ENCODE results near the gene MRPS2.

Gene MRPS2

DNA sequence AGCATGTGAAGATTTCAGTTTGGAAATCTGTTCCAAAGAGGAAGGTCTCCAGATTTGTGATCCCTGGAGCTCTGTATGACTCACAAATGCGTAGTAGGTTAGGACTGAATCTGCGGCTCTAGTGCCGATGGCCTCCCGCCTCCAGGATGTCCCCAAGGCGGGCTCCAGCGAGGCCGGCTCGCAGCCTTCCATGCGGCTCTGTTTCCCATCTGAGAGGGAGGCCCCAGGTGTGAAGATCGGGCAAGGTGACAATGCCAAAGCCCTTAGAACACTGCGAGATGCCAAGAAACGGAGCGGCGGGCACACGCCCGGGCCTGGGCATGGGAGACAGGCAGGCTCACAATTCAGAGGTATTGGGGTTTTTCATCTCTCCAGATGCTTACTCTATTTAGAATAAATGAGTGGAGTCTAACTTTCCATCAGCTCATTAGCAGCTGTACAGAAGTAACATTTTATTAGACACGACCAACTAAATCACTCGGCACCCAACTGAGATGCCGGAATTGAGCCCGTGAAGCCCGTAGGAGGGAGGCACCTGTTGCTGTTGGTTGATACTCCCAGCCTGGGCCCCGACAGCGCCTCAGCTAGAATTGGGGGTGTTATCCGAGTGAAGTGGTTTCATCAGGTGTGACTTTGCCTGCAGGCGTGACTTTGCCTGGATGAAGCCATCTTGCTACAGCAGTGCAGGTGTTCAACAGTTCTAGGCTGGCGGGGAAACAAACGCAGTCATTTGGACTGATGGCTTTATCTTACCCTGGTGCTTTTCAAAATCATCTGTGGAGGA is 7.4 kb upstream of the MRPS2 start:
- H3K27ac ChIP-seq (ENCODE audit: low read depth, low read length, poor library complexity, severe bottlenecking) = no peak overlapping the region
- no peaks in the 10 kb centered on the region for H3K9me3 ChIP-seq (ENCODE audit: low read length)
- H4K20me1 ChIP-seq (ENCODE audit: insufficient read depth, low read length) = no peaks in the 10 kb centered on the region
- no peak overlapping the region for H3K9ac ChIP-seq (ENCODE audit: low read length)
- H3K79me2 ChIP-seq (ENCODE audit: insufficient read depth, low read length) = no peaks in the 10 kb centered on the region
- H3K9me2 ChIP-seq (ENCODE audit: low read depth, low read length) = no peaks in the 10 kb centered on the region
- H3K36me3 ChIP-seq (ENCODE audit: insufficient read depth, low read length) = no peaks in the 10 kb centered on the region
- H3K4me3 ChIP-seq (ENCODE audit: low read depth, low read length, poor library complexity, severe bottlenecking) = no peak overlapping the region
- H2AFZ ChIP-seq (ENCODE audit: low read length) = no peak overlapping the region
- no peaks in the 10 kb centered on the region for H3F3A ChIP-seq (ENCODE audit: insufficient read depth, low read length)
- H3K4me2 ChIP-seq (ENCODE audit: low read length) = no peak overlapping the region
- TF ChIP-seq, protein P1, sequence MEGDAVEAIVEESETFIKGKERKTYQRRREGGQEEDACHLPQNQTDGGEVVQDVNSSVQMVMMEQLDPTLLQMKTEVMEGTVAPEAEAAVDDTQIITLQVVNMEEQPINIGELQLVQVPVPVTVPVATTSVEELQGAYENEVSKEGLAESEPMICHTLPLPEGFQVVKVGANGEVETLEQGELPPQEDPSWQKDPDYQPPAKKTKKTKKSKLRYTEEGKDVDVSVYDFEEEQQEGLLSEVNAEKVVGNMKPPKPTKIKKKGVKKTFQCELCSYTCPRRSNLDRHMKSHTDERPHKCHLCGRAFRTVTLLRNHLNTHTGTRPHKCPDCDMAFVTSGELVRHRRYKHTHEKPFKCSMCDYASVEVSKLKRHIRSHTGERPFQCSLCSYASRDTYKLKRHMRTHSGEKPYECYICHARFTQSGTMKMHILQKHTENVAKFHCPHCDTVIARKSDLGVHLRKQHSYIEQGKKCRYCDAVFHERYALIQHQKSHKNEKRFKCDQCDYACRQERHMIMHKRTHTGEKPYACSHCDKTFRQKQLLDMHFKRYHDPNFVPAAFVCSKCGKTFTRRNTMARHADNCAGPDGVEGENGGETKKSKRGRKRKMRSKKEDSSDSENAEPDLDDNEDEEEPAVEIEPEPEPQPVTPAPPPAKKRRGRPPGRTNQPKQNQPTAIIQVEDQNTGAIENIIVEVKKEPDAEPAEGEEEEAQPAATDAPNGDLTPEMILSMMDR (IDR thresholded peaks at IDR 0.05; ENCODE audit: low read length) = no peak
- TF ChIP-seq EZH2 (IDR thresholded peaks at IDR 0.05; ENCODE audit: borderline replicate concordance, low read length) = no peak
- H3K4me1 ChIP-seq (ENCODE audit: insufficient read depth, low read length, severe bottlenecking) = no peaks in the 10 kb centered on the region
- no peaks in the 10 kb centered on the region for H3K27me3 ChIP-seq (ENCODE audit: insufficient read depth, low read length)

DNA sequence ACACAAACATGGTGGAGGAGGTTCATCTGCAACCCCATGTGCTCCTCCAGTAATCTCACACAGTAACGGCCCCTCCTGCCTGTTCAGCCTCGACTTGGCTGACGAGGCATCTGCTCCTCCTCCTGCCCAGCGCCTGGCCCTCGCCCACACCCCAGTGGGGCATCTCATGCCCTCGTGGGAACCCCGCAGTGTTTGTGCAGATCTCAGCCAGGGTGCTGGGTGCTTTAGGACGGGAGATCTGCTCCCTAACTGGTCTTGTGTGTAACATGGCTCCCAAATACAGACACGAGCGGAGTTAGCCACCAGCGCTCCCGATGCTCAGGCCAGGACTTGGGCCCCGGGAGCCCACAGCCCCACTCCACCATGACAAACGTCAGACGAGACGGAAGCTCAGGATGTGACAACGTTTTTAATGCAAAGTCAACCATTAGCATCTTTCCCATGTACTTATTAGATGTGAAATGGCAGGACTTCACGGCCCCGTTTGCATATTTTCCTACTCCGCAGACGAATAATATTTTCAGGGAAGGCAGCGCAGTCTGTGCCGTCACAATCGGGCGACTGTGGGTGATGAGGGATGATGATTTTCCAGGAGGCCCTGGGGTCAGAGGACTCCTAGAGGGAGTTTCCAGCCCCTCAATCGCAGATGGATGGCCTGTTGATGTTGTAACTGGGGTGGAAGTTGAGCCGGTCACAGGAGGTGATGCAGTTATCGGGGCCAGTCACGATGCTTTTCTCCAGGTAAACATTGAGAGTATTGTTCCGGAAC is 5.5 kb upstream of the MRPS2 start:
- Histone ChIP-seq H2AFZ (ENCODE audit: low read length) (no peak overlapping the region), H3K4me3 (ENCODE audit: low read depth, low read length, poor library complexity, severe bottlenecking) (no peak overlapping the region), H3K4me1 (ENCODE audit: insufficient read depth, low read length, severe bottlenecking) (peaks cover 7% of the 10 kb centered on the region), H3K9me2 (ENCODE audit: low read depth, low read length) (no peaks in the 10 kb centered on the region), H3K9ac (ENCODE audit: low read length) (no peak overlapping the region), H3K9me3 (ENCODE audit: low read length) (no peaks in the 10 kb centered on the region), H3K27me3 (ENCODE audit: insufficient read depth, low read length) (no peaks in the 10 kb centered on the region), H3K79me2 (ENCODE audit: insufficient read depth, low read length) (no peaks in the 10 kb centered on the region), H3F3A (ENCODE audit: insufficient read depth, low read length) (no peaks in the 10 kb centered on the region), H3K27ac (ENCODE audit: low read depth, low read length, poor library complexity, severe bottlenecking) (no peak overlapping the region), H3K4me2 (ENCODE audit: low read length) (no peak overlapping the region), H3K36me3 (ENCODE audit: insufficient read depth, low read length) (no peaks in the 10 kb centered on the region), H4K20me1 (ENCODE audit: insufficient read depth, low read length) (no peaks in the 10 kb centered on the region)
- TF ChIP-seq, protein P1 (IDR thresholded peaks at IDR 0.05; ENCODE audit: low read length) = no peak
- no peak for TF ChIP-seq EZH2 (IDR thresholded peaks at IDR 0.05; ENCODE audit: borderline replicate concordance, low read length)

DNA sequence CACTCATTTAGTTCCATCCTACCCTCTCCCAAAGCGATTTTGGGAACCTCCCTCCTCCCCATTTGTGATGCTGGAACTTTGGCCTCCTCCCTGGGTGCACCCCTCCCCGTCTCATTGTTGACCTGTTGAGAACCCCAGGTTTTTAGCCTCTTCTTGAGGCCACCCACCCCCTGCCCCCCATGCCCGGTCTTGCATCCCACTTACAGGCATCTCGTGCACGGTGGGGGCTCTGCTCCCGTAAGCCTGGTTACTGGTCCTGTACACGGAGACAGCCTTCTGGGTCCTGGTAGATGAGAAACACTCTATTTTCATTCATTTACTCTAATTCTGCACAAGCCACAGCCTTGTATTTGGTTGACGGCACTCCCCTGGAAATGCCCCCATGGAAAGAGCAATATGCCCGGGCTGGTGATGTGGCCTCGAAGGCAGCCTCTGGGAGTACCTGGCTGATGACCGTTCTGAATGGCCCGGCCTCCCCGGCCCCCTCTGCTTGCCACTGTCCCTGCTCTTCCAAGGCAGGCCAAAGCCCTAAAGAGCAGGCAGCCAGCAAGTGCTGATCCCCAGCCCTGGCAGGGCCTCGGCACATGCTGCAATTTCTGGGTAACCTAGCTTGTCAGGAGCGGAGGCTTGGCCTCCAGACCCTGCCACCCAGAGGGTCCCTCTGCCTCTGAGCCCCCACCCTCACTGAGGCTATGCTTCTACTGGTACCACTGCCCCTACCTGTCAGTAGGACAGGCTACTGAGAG is 1.9 kb upstream of the MRPS2 start:
- Histone ChIP-seq H3K9me2 (ENCODE audit: low read depth, low read length) (no peaks in the 10 kb centered on the region), H3K4me3 (ENCODE audit: low read depth, low read length, poor library complexity, severe bottlenecking) (no peak overlapping the region), H3K9ac (ENCODE audit: low read length) (no peak overlapping the region), H3K79me2 (ENCODE audit: insufficient read depth, low read length) (no peaks in the 10 kb centered on the region), H3K36me3 (ENCODE audit: insufficient read depth, low read length) (peaks cover 18% of the 10 kb centered on the region; the same call in 1 of the 2 replicates), H3K4me1 (ENCODE audit: insufficient read depth, low read length, severe bottlenecking) (peaks cover 19% of the 10 kb centered on the region), H2AFZ (ENCODE audit: low read length) (no peak overlapping the region), H3K9me3 (ENCODE audit: low read length) (no peaks in the 10 kb centered on the region), H4K20me1 (ENCODE audit: insufficient read depth, low read length) (no peaks in the 10 kb centered on the region), H3K4me2 (ENCODE audit: low read length) (no peak overlapping the region), H3K27me3 (ENCODE audit: insufficient read depth, low read length) (no peaks in the 10 kb centered on the region), H3K27ac (ENCODE audit: low read depth, low read length, poor library complexity, severe bottlenecking) (no peak overlapping the region), H3F3A (ENCODE audit: insufficient read depth, low read length) (no peaks in the 10 kb centered on the region)
- TF ChIP-seq, protein P1 (IDR thresholded peaks at IDR 0.05; ENCODE audit: low read length) = no peak
- TF ChIP-seq EZH2 (IDR thresholded peaks at IDR 0.05; ENCODE audit: borderline replicate concordance, low read length) = no peak
